HEK293 (cell line): ENCODE data around the gene FAM234A.

Experiments used
- CTCF ChIA-PET: fragments of 350-600 bp; formaldehyde crosslinking; extraction: SDS; loops from one replicate; lab custom pipeline; 2021; ENCODE audit warnings: antibody characterized with exemption; lab: Yijun Ruan, JAX
- POLR2A ChIA-PET: fragments of 300-600 bp; formaldehyde crosslinking; extraction: SDS; loops from one replicate; lab custom pipeline; 2020; ENCODE audit warnings: antibody characterized with exemption, inconsistent platforms; lab: Yijun Ruan, JAX
- H3K27ac ChIP-seq: fragments of 200-500 bp; sonication (Bioruptor generic); 2 replicates; pipeline ENCODE4 v1.5.1; 2014; ENCODE audit warnings: low read depth, low read length, control low read depth, inconsistent platforms; ENCODE audit errors: extremely low read depth
- H3K36me3 ChIP-seq, 2 experiments: fragments of 200-500 bp in 1 of 2; sonication (Bioruptor generic) in 1 of 2; 1 replicate in 1 of 2; 2 replicates in 1 of 2; pipeline ENCODE4 v1.5.1; 2014 to 2017; ENCODE audit warnings: inconsistent platforms in 2 of 2, low read length in 2 of 2; ENCODE audit not compliant: control insufficient read depth in 2 of 2, insufficient read depth in 1 of 2
- H3K4me1 ChIP-seq: fragments of 200-500 bp; sonication (Bioruptor generic); 2 replicates; pipeline ENCODE4 v1.5.1; 2014; ENCODE audit warnings: mild to moderate bottlenecking, low read length, inconsistent platforms; ENCODE audit not compliant: control insufficient read depth, insufficient read depth
- H3K4me3 ChIP-seq: 2 replicates; pipeline ENCODE4 v1.5.1; 2011; ENCODE audit warnings: low read depth, mild to moderate bottlenecking, control low read depth, low read length, moderate library complexity
- H3K9me3 ChIP-seq: fragments of 200-500 bp; sonication (Bioruptor generic); 2 replicates; pipeline ENCODE4 v1.5.1; 2014; ENCODE audit warnings: low read depth, low read length, inconsistent platforms; ENCODE audit not compliant: control insufficient read depth, insufficient read depth
- GLIS2 ChIP-seq: fragments of 450-650 bp; formaldehyde crosslinking; IDR thresholded peaks from 2 replicates; pipeline ENCODE4 v1.5.1; 2016; ENCODE audit warnings: missing biosample characterization, missing genetic modification characterization
- KLF8 ChIP-seq: fragments of 450-650 bp; formaldehyde crosslinking; IDR thresholded peaks from 2 replicates; pipeline ENCODE4 v1.5.1; 2016; ENCODE audit warnings: missing biosample characterization, missing genetic modification characterization
- MYNN ChIP-seq: fragments of 450-650 bp; formaldehyde crosslinking; IDR thresholded peaks from 2 replicates; pipeline ENCODE4 v1.5.1; 2016; ENCODE audit warnings: missing biosample characterization, missing genetic modification characterization, borderline replicate concordance
- SCRT2 ChIP-seq: fragments of 450-650 bp; formaldehyde crosslinking; IDR thresholded peaks from 2 replicates; pipeline ENCODE4 v1.5.1; 2016; ENCODE audit warnings: missing biosample characterization, missing genetic modification characterization
- TRIM28 ChIP-seq: IDR thresholded peaks from 2 replicates; pipeline ENCODE4 v1.6.1; 2011; ENCODE audit warnings: low read length, control low read depth, borderline replicate concordance
- ZFP41 ChIP-seq: fragments of 450-650 bp; formaldehyde crosslinking; IDR thresholded peaks from 2 replicates; pipeline ENCODE4 v1.5.1; 2016; ENCODE audit warnings: missing biosample characterization, missing genetic modification characterization, borderline replicate concordance
- ZNF133 ChIP-seq: fragments of 450-650 bp; formaldehyde crosslinking; IDR thresholded peaks from 2 replicates; pipeline ENCODE4 v1.5.1; 2016; ENCODE audit warnings: missing biosample characterization, missing genetic modification characterization
- ZNF146 ChIP-seq: fragments of 450-650 bp; formaldehyde crosslinking; IDR thresholded peaks from 2 replicates; pipeline ENCODE4 v1.5.1; 2016; ENCODE audit warnings: missing biosample characterization, missing genetic modification characterization
- ZNF148 ChIP-seq: fragments of 450-650 bp; formaldehyde crosslinking; IDR thresholded peaks from 2 replicates; pipeline ENCODE4 v1.5.0; 2017; ENCODE audit warnings: missing biosample characterization, missing genetic modification characterization, borderline replicate concordance
- ZNF391 ChIP-seq: fragments of 450-650 bp; formaldehyde crosslinking; IDR thresholded peaks from 2 replicates; pipeline ENCODE4 v1.5.1; 2016; ENCODE audit warnings: low read depth, missing biosample characterization, missing genetic modification characterization, borderline replicate concordance
- ZNF423 ChIP-seq: fragments of 450-650 bp; formaldehyde crosslinking; IDR thresholded peaks from 2 replicates; pipeline ENCODE4 v1.5.1; 2016; ENCODE audit warnings: missing biosample characterization, missing genetic modification characterization
- ZNF580 ChIP-seq: fragments of 450-650 bp; formaldehyde crosslinking; IDR thresholded peaks from 2 replicates; pipeline ENCODE4 v1.5.1; 2016; ENCODE audit warnings: missing biosample characterization, missing genetic modification characterization
- ZNF785 ChIP-seq: fragments of 450-650 bp; formaldehyde crosslinking; IDR thresholded peaks from 2 replicates; pipeline ENCODE4 v1.5.1; 2016; ENCODE audit warnings: missing biosample characterization, missing genetic modification characterization
- TF ChIP-seq, protein P1 (sequence below): fragments of 450-650 bp; formaldehyde crosslinking; conservative IDR thresholded peaks from 2 replicates; pipeline ENCODE4 v1.5.1; 2016; ENCODE audit warnings: low read depth, missing biosample characterization, missing genetic modification characterization
- TF ChIP-seq, protein P2 (sequence below): fragments of 450-650 bp; formaldehyde crosslinking; IDR thresholded peaks from 2 replicates; pipeline ENCODE4 v1.5.1; 2016; ENCODE audit warnings: missing biosample characterization, missing genetic modification characterization
- TF ChIP-seq, protein P3 (sequence below): fragments of 450-650 bp; formaldehyde crosslinking; IDR thresholded peaks from 2 replicates; pipeline ENCODE4 v1.5.1; 2016; ENCODE audit warnings: missing biosample characterization, missing genetic modification characterization

FAM234A gene

GRCh38 chr16:252366-253337 is 18.0 kb downstream of the FAM234A start:
- Histone ChIP-seq H3K9me3 (no peaks in the 10 kb centered on the region), H3K36me3 (peaks cover 5 to 28% of the 10 kb centered on the region in 2 experiments; a peak in 2 of 3 replicates), H3K27ac (no peak overlapping the region), H3K4me1 (no peaks in the 10 kb centered on the region), H3K4me3 (no peak overlapping the region)
- CTCF ChIA-PET = interaction anchor here (0.7 kb wide), 2 partner anchors 16 to 78 kb away, joined by 4 read pairs; no protein-coding TSS in a partner anchor
- POLR2A ChIA-PET = no interaction called here
- TF ChIP-seq MYNN (tag by site-specific recombination) = no peak
- TF ChIP-seq GLIS2 = no peak
- TF ChIP-seq KLF8 = no peak
- TF ChIP-seq, protein P1, sequence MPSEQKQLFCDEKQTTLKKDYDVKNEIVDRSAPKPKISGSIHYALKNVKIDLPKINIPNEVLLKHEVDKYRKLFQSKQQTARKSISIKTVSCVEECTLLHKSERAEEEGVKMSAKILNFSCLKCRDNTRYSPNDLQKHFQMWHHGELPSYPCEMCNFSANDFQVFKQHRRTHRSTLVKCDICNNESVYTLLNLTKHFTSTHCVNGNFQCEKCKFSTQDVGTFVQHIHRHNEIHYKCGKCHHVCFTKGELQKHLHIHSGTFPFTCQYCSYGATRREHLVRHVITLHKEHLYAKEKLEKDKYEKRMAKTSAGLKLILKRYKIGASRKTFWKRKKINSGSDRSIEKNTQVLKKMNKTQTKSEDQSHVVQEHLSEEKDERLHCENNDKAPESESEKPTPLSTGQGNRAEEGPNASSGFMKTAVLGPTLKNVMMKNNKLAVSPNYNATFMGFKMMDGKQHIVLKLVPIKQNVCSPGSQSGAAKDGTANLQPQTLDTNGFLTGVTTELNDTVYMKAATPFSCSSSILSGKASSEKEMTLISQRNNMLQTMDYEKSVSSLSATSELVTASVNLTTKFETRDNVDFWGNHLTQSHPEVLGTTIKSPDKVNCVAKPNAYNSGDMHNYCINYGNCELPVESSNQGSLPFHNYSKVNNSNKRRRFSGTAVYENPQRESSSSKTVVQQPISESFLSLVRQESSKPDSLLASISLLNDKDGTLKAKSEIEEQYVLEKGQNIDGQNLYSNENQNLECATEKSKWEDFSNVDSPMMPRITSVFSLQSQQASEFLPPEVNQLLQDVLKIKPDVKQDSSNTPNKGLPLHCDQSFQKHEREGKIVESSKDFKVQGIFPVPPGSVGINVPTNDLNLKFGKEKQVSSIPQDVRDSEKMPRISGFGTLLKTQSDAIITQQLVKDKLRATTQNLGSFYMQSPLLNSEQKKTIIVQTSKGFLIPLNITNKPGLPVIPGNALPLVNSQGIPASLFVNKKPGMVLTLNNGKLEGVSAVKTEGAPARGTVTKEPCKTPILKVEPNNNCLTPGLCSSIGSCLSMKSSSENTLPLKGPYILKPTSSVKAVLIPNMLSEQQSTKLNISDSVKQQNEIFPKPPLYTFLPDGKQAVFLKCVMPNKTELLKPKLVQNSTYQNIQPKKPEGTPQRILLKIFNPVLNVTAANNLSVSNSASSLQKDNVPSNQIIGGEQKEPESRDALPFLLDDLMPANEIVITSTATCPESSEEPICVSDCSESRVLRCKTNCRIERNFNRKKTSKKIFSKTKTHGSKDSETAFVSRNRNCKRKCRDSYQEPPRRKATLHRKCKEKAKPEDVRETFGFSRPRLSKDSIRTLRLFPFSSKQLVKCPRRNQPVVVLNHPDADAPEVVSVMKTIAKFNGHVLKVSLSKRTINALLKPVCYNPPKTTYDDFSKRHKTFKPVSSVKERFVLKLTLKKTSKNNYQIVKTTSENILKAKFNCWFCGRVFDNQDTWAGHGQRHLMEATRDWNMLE (tag by site-specific recombination) = no peak
- no peak for TF ChIP-seq SCRT2 (tag by site-specific recombination)
- no peak for TF ChIP-seq ZNF423 (tag by site-specific recombination)
- TF ChIP-seq ZNF146 (tag by site-specific recombination) = no peak

DNA sequence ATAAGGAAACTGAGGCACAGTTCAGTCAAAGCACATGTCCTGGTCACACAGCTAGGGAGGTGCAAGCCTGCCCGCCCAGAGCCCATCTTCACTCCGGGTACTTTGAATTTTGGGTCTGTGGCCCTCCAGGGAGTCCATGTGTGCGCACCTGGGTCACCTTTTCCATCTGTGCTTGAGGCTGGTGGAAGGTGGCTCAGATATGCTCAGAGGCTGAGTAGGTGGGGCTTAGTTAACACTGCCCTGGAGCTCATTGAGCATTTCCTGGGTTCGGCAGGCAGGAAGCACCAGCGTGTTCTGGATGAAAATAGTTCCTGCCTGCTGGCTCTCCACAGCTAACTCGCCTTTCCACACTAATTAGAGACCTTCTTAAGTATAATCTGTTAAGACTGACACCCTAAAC is 19.2 kb downstream of the FAM234A start:
- ChIA-PET CTCF (interaction anchor here (1.0 kb wide), 1 partner anchor 9 kb away, joined by 3 read pairs; no protein-coding TSS in a partner anchor), POLR2A (interaction anchor here (1.1 kb wide), 1 partner anchor 19 kb away, joined by 4 read pairs; the partner anchor contains the start of gene FAM234A)
- no peaks in the 10 kb centered on the region for H3K9me3 ChIP-seq
- H3K27ac ChIP-seq = no peak overlapping the region
- TF ChIP-seq, protein P2, sequence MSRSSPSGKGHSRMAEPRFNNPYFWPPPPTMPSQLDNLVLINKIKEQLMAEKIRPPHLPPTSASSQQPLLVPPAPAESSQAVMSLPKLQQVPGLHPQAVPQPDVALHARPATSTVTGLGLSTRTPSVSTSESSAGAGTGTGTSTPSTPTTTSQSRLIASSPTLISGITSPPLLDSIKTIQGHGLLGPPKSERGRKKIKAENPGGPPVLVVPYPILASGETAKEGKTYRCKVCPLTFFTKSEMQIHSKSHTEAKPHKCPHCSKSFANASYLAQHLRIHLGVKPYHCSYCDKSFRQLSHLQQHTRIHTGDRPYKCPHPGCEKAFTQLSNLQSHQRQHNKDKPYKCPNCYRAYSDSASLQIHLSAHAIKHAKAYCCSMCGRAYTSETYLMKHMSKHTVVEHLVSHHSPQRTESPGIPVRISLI (tag by site-specific recombination) = no peak
- TF ChIP-seq KLF8 (no peak), ZNF580 (tag by site-specific recombination) (no peak)
- no peaks in the 10 kb centered on the region for H3K4me1 ChIP-seq
- H3K4me3 ChIP-seq = no peak overlapping the region
- H3K36me3 ChIP-seq = peaks cover 5 to 28% of the 10 kb centered on the region in 2 experiments; a peak in 2 of 3 replicates

DNA sequence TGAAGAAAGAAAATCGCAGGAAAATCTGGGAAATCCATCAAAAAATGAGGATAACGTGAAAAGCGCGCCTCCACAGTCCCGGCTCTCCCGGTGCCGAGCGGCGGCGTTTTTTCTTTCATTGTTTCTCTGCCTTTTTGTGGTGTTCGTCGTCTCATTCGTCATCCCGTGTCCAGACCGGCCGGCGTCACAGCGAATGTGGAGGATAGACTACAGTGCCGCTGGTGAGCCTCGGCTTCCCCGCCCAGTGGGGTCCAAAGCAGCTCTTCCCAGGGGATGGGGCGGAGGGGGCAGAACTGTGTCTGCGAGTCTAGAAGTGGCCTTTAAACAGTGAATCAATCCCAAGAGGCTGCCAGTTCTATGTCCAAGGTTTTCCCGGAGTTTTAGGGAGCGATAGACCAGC is 19.8 kb downstream of the FAM234A start:
- no peak overlapping the region for H3K27ac ChIP-seq
- ChIA-PET POLR2A (interaction anchor here (1.1 kb wide), 1 partner anchor 19 kb away, joined by 4 read pairs; the partner anchor contains the start of gene FAM234A), CTCF (interaction anchor here (1.0 kb wide), 1 partner anchor 8 kb away, joined by 3 read pairs; no protein-coding TSS in a partner anchor)
- no peak for TF ChIP-seq ZNF148 (tag by site-specific recombination)
- no peak for TF ChIP-seq ZFP41 (tag by site-specific recombination)
- no peak for TF ChIP-seq ZNF391 (tag by site-specific recombination)
- no peak for TF ChIP-seq ZNF133 (tag by site-specific recombination)
- TF ChIP-seq TRIM28 = no peak
- TF ChIP-seq ZNF785 (tag by site-specific recombination) = no peak
- TF ChIP-seq, protein P3, sequence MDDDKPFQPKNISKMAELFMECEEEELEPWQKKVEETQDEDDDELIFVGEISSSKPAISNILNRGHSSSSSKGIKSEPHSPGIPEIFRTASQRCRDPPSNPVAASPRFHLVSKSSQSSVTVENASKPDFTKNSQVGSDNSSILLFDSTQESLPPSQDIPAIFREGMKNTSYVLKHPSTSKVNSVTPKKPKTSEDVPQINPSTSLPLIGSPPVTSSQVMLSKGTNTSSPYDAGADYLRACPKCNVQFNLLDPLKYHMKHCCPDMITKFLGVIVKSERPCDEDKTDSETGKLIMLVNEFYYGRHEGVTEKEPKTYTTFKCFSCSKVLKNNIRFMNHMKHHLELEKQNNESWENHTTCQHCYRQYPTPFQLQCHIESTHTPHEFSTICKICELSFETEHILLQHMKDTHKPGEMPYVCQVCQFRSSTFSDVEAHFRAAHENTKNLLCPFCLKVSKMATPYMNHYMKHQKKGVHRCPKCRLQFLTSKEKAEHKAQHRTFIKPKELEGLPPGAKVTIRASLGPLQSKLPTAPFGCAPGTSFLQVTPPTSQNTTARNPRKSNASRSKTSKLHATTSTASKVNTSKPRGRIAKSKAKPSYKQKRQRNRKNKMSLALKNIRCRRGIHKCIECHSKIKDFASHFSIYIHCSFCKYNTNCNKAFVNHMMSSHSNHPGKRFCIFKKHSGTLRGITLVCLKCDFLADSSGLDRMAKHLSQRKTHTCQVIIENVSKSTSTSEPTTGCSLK (tag by site-specific recombination) = no peak
- H3K4me1 ChIP-seq = no peaks in the 10 kb centered on the region
- peaks cover 5 to 34% of the 10 kb centered on the region in 2 experiments; a peak in 2 of 3 replicates for H3K36me3 ChIP-seq
- H3K4me3 ChIP-seq = no peak overlapping the region
- no peaks in the 10 kb centered on the region for H3K9me3 ChIP-seq
